ENCODE data around the gene G3BP1.
"Not testable (repeated sequence)": the region's sequence is repeated elsewhere in the genome, so short reads cannot be mapped to it uniquely, and the experiment has no call there.

G3BP1 gene

GRCh38 chr5:151800532-151800931, 28.8 kb downstream of the G3BP1 start:
- no peak for DNase-seq

- DNase-seq, result no peak
Measured at GRCh38 chr5:151805414-151806223, 33.9 kb downstream of the G3BP1 start.

- no peak for DNase-seq
Measured at GRCh38 chr5:151808451-151809169, 36.9 kb downstream of the G3BP1 start.

GRCh38 chr5:151810449-151810848, 38.7 kb downstream of the G3BP1 start:
- DNase-seq, result no peak

GRCh38 chr5:151810897-151811296, 39.1 kb downstream of the G3BP1 start:
- DNase-seq, result no peak

- no peak for DNase-seq
Measured at GRCh38 chr5:151811593-151812321, 40.0 kb downstream of the G3BP1 start.

- DNase-seq, result no peak
Measured at GRCh38 chr5:151812757-151813309, 41.1 kb downstream of the G3BP1 start.

GRCh38 chr5:151815051-151815450, 43.3 kb downstream of the G3BP1 start:
- no peak for DNase-seq

GRCh38 chr5:151819830-151820229, 48.1 kb downstream of the G3BP1 start:
- peak; percentile 35 for DNase-seq

GRCh38 chr5:151820271-151820670, 48.5 kb downstream of the G3BP1 start:
- no peak for DNase-seq

GRCh38 chr5:151820903-151821302, 49.1 kb downstream of the G3BP1 start:
- peak; percentile 87 for DNase-seq

GRCh38 chr5:151822141-151822540, 50.4 kb downstream of the G3BP1 start:
- DNase-seq, result no peak

GRCh38 chr5:151825445-151825844, 53.7 kb downstream of the G3BP1 start:
- DNase-seq, result peak; percentile 73

- no peak for DNase-seq
Measured at GRCh38 chr5:151829370-151829769, 57.6 kb downstream of the G3BP1 start.

- DNase-seq, result not testable (repeated sequence)
Measured at GRCh38 chr5:151832843-151833242, 61.1 kb downstream of the G3BP1 start.

- DNase-seq, result no peak
Measured at GRCh38 chr5:151846765-151847164, 75.0 kb downstream of the G3BP1 start.

- DNase-seq, result no peak
Measured at GRCh38 chr5:151847871-151848270, 76.1 kb downstream of the G3BP1 start.

- no peak for DNase-seq
Measured at GRCh38 chr5:151855701-151856100, 83.9 kb downstream of the G3BP1 start.

GRCh38 chr5:151856861-151857260, 85.1 kb downstream of the G3BP1 start:
- no peak for DNase-seq

GRCh38 chr5:151860867-151861266, 89.1 kb downstream of the G3BP1 start:
- not testable (repeated sequence) for DNase-seq
